GM20000 (cell line): Measurements from ENCODE around the gene ZNF384.
A peak's percentile ranks its signal among the peaks of the same experiment; 100 is the strongest.

Experiments used
- DNase-seq: peaks from one replicate; pipeline ENCODE4 v3.0.0; 2012; ENCODE audit warnings: low spot score
- CTCF ChIP-seq: IDR thresholded peaks from 2 replicates; pipeline ENCODE4 v1.5.1; 2012; ENCODE audit warnings: mild to moderate bottlenecking, control low read depth; ENCODE audit errors: extremely low read depth, missing control alignments

ZNF384 gene

GRCh38 chr12:6666211-6666610, 23.0 kb downstream of the ZNF384 start:
- DNase-seq = no peak
- no peak for TF ChIP-seq CTCF

GRCh38 chr12:6664902-6665301, 24.3 kb downstream of the ZNF384 start:
- DNase-seq = no peak
- TF ChIP-seq CTCF = no peak

- DNase-seq = peak; percentile 97
- TF ChIP-seq CTCF = no peak
Measured at GRCh38 chr12:6662906-6663742, 26.1 kb downstream of the ZNF384 start, which contains the start of gene ING4. ING4 (minus strand) TSS chr12:6663119; CDS start chr12:6663101, 18 bp downstream.

GRCh38 chr12:6662602-6662905, 26.6 kb downstream of the ZNF384 start:
- DNase-seq = peak; percentile 63
- TF ChIP-seq CTCF = no peak

GRCh38 chr12:6653987-6654386, 35.2 kb downstream of the ZNF384 start:
- no peak for DNase-seq
- TF ChIP-seq CTCF = no peak

- TF ChIP-seq CTCF = no peak
- no peak for DNase-seq
Measured at GRCh38 chr12:6653342-6653741, 35.8 kb downstream of the ZNF384 start.

- DNase-seq = no peak
- TF ChIP-seq CTCF = no peak
Measured at GRCh38 chr12:6652391-6652790, 36.8 kb downstream of the ZNF384 start.
